ACC112 (cell line): ENCODE results near the gene SLC9A9.

Experiments
- H2AFZ ChIP-seq: fragments of 200-600 bp; sonication (generic); one replicate; pipeline ENCODE4 v1.6.0; 2017; ENCODE audit warnings: antibody characterized with exemption, low read length; ENCODE audit not compliant: unreplicated experiment
- H3K27ac ChIP-seq: fragments of 200-600 bp; sonication (generic); 2 replicates; pipeline ENCODE4 v1.5.1; 2014; ENCODE audit warnings: low read depth, mild to moderate bottlenecking, antibody characterized with exemption, low read length, moderate library complexity
- H3K27me3 ChIP-seq: fragments of 200-600 bp; sonication (generic); 2 replicates; pipeline ENCODE4 v1.6.1; 2014; ENCODE audit warnings: mild to moderate bottlenecking, antibody characterized with exemption, low read length, moderate library complexity, mixed read lengths; ENCODE audit not compliant: insufficient read depth
- H3K36me3 ChIP-seq: fragments of 200-600 bp; sonication (generic); 2 replicates; pipeline ENCODE4 v1.6.1; 2016; ENCODE audit warnings: mild to moderate bottlenecking, antibody characterized with exemption, low read length, moderate library complexity, mixed read lengths; ENCODE audit not compliant: insufficient read depth
- H3K4me1 ChIP-seq: fragments of 200-600 bp; sonication (generic); one replicate; pipeline ENCODE4 v1.6.1; 2016; ENCODE audit warnings: low read length, mixed read lengths; ENCODE audit not compliant: insufficient read depth, unreplicated experiment, control insufficient read depth
- H3K4me3 ChIP-seq: fragments of 200-600 bp; sonication (generic); 2 replicates; pipeline ENCODE4 v1.5.1; 2014; ENCODE audit warnings: mild to moderate bottlenecking, low read depth, low read length
- H3K79me2 ChIP-seq: fragments of 200-600 bp; sonication (generic); one replicate; pipeline ENCODE4 v1.6.0; 2016; ENCODE audit warnings: low read length; ENCODE audit not compliant: control insufficient read depth, unreplicated experiment, insufficient read depth

SLC9A9 gene

GRCh38 chr3:143791386-143791785 is 56.9 kb downstream of the SLC9A9 start:
- peaks cover 8% of the 10 kb centered on the region for H3K4me1 ChIP-seq
- no peaks in the 10 kb centered on the region for H3K79me2 ChIP-seq
- H2AFZ ChIP-seq: no peak overlapping the region
- H3K4me3 ChIP-seq: no peak overlapping the region
- H3K36me3 ChIP-seq: no peaks in the 10 kb centered on the region
- no peaks in the 10 kb centered on the region for H3K27me3 ChIP-seq
- H3K27ac ChIP-seq: no peak overlapping the region

GRCh38 chr3:143786219-143787191 is 61.8 kb downstream of the SLC9A9 start:
- Histone ChIP-seq H2AFZ (peak overlapping the region; percentile 83), H3K27me3 (no peaks in the 10 kb centered on the region), H3K4me1 (peaks cover 10% of the 10 kb centered on the region), H3K4me3 (peak overlapping the region; percentile 65), H3K79me2 (no peaks in the 10 kb centered on the region), H3K27ac (no peak overlapping the region), H3K36me3 (no peaks in the 10 kb centered on the region)

- Histone ChIP-seq H3K4me3 (no peak overlapping the region), H3K27ac (no peak overlapping the region), H3K4me1 (peaks cover 10% of the 10 kb centered on the region), H3K27me3 (no peaks in the 10 kb centered on the region), H3K36me3 (no peaks in the 10 kb centered on the region), H3K79me2 (no peaks in the 10 kb centered on the region), H2AFZ (no peak overlapping the region)
Measured at GRCh38 chr3:143784446-143784845, 63.8 kb downstream of the SLC9A9 start.

- H3K36me3 ChIP-seq: no peaks in the 10 kb centered on the region
- H3K4me1 ChIP-seq: peaks cover 10% of the 10 kb centered on the region
- no peaks in the 10 kb centered on the region for H3K79me2 ChIP-seq
- H3K27me3 ChIP-seq: no peaks in the 10 kb centered on the region
- H2AFZ ChIP-seq: no peak overlapping the region
- H3K4me3 ChIP-seq: no peak overlapping the region
- H3K27ac ChIP-seq: no peak overlapping the region
Measured at GRCh38 chr3:143783851-143784370, 64.4 kb downstream of the SLC9A9 start.

GRCh38 chr3:143775459-143775858 is 72.8 kb downstream of the SLC9A9 start:
- no peak overlapping the region for H3K27ac ChIP-seq
- peaks cover 15% of the 10 kb centered on the region for H3K4me1 ChIP-seq
- peak overlapping the region; percentile 98 for H2AFZ ChIP-seq
- H3K79me2 ChIP-seq: no peaks in the 10 kb centered on the region
- H3K4me3 ChIP-seq: peak overlapping the region; percentile 63
- H3K27me3 ChIP-seq: no peaks in the 10 kb centered on the region
- H3K36me3 ChIP-seq: no peaks in the 10 kb centered on the region

GRCh38 chr3:143771939-143772338 is 76.3 kb downstream of the SLC9A9 start:
- Histone ChIP-seq H3K79me2 (no peaks in the 10 kb centered on the region), H3K4me3 (no peak overlapping the region), H3K27me3 (no peaks in the 10 kb centered on the region), H3K36me3 (no peaks in the 10 kb centered on the region), H3K4me1 (peaks cover 32% of the 10 kb centered on the region), H2AFZ (no peak overlapping the region), H3K27ac (no peak overlapping the region)

- Histone ChIP-seq H3K36me3 (no peaks in the 10 kb centered on the region), H3K27ac (no peak overlapping the region), H3K79me2 (no peaks in the 10 kb centered on the region), H3K4me1 (peaks cover 32% of the 10 kb centered on the region), H2AFZ (no peak overlapping the region), H3K27me3 (no peaks in the 10 kb centered on the region), H3K4me3 (no peak overlapping the region)
Measured at GRCh38 chr3:143771258-143771657, 77.0 kb downstream of the SLC9A9 start.

- Histone ChIP-seq H3K4me1 (peaks cover 28% of the 10 kb centered on the region), H3K4me3 (no peak overlapping the region), H3K27ac (no peak overlapping the region), H3K27me3 (no peaks in the 10 kb centered on the region), H2AFZ (no peak overlapping the region), H3K36me3 (no peaks in the 10 kb centered on the region), H3K79me2 (no peaks in the 10 kb centered on the region)
Measured at GRCh38 chr3:143770391-143770790, 77.9 kb downstream of the SLC9A9 start.

- no peak overlapping the region for H3K4me3 ChIP-seq
- H3K36me3 ChIP-seq: no peaks in the 10 kb centered on the region
- H2AFZ ChIP-seq: no peak overlapping the region
- peaks cover 28% of the 10 kb centered on the region for H3K4me1 ChIP-seq
- H3K27ac ChIP-seq: peak overlapping the region; percentile 21
- H3K79me2 ChIP-seq: no peaks in the 10 kb centered on the region
- H3K27me3 ChIP-seq: no peaks in the 10 kb centered on the region
Measured at GRCh38 chr3:143769616-143770015, 78.7 kb downstream of the SLC9A9 start.

- no peak overlapping the region for H3K27ac ChIP-seq
- H3K4me3 ChIP-seq: no peak overlapping the region
- no peaks in the 10 kb centered on the region for H3K27me3 ChIP-seq
- H2AFZ ChIP-seq: no peak overlapping the region
- no peaks in the 10 kb centered on the region for H3K36me3 ChIP-seq
- H3K79me2 ChIP-seq: no peaks in the 10 kb centered on the region
- H3K4me1 ChIP-seq: peaks cover 11% of the 10 kb centered on the region
Measured at GRCh38 chr3:143764840-143765239, 83.4 kb downstream of the SLC9A9 start.
